Measurements from ENCODE around the gene OLFML3. TPM values are rescaled to one million over a fixed set of nuclear protein-coding genes. Genes with fewer than 3 reads are reported as not detected.

OLFML3 gene
- total RNA-seq, 2 donors from 2014 or later: 1.0 to 1.2 TPM

Other genes with a start within 250 kb of the OLFML3 start
- gene PHTF1, start 220.0 kb upstream of the OLFML3 start, total RNA-seq: 10 to 100 TPM; 14.7 to 17.9 TPM
- gene RSBN1, start 167.0 kb upstream of the OLFML3 start, total RNA-seq: 10 to 100 TPM; 40.1 to 45.8 TPM
- gene PTPN22, start 107.8 kb upstream of the OLFML3 start, total RNA-seq: 10 to 100 TPM; 40.8 to 42.6 TPM
- 1 to 10 TPM; 1.4 to 1.5 TPM for gene BCL2L15, start 91.9 kb upstream of the OLFML3 start, total RNA-seq
- 10 to 100 TPM; 52.1 to 56.1 TPM for gene AP4B1, start 74.7 kb upstream of the OLFML3 start, total RNA-seq
- gene DCLRE1B, start 74.1 kb upstream of the OLFML3 start, total RNA-seq: 1 to 10 TPM; 5.4 to 7.0 TPM
- 100 to 1,000 TPM; 228 to 253 TPM for gene HIPK1, start 50.1 kb upstream of the OLFML3 start, total RNA-seq
- under 1 TPM in 1 of 2 donors, not detected in 1; 0.10 TPM for gene SYT6, start 174.4 kb downstream of the OLFML3 start, total RNA-seq